GM19240 (cell line): ENCODE data around the gene PARD3.
"Not testable (repeated sequence)": the region's sequence is repeated elsewhere in the genome, so short reads cannot be mapped to it uniquely, and the experiment has no call there.

Experiments
- DNase-seq: peaks from one replicate; pipeline ENCODE4 v3.0.0; 2011; ENCODE audit warnings: low spot score; ENCODE audit not compliant: insufficient read length

Gene PARD3

GRCh38 chr10:34815185-34816084 lies at the start of gene PARD3:
Gene PARD3 (minus strand): TSS chr10:34815296. CDS start chr10:34814995, 301 bp downstream.
- peak; percentile 39 for DNase-seq

GRCh38 chr10:34864149-34865067 lies 49.3 kb upstream of the PARD3 start:
- DNase-seq, result no peak

- no peak for DNase-seq
These were observed 47.8 kb upstream of the PARD3 start for GRCh38 chr10:34862892-34863291.

GRCh38 chr10:34861293-34862021 lies 46.4 kb upstream of the PARD3 start:
- DNase-seq, result no peak

GRCh38 chr10:34859170-34859569 lies 44.1 kb upstream of the PARD3 start:
- DNase-seq, result no peak

GRCh38 chr10:34858003-34858402 lies 42.9 kb upstream of the PARD3 start:
- no peak for DNase-seq

- DNase-seq, result no peak
These were observed 39.1 kb upstream of the PARD3 start for GRCh38 chr10:34854147-34854601.

- no peak for DNase-seq
These were observed 38.3 kb upstream of the PARD3 start for GRCh38 chr10:34853357-34853756.

GRCh38 chr10:34850558-34850957 lies 35.5 kb upstream of the PARD3 start:
- DNase-seq, result no peak

- no peak for DNase-seq
These were observed 34.9 kb upstream of the PARD3 start for GRCh38 chr10:34850036-34850435.

- no peak for DNase-seq
These were observed 30.0 kb upstream of the PARD3 start for GRCh38 chr10:34845070-34845469.

- DNase-seq, result no peak
These were observed 29.4 kb upstream of the PARD3 start for GRCh38 chr10:34844448-34844847.

- DNase-seq, result not testable (repeated sequence)
These were observed 28.4 kb upstream of the PARD3 start for GRCh38 chr10:34843470-34843869.

GRCh38 chr10:34838366-34838900 lies 23.3 kb upstream of the PARD3 start:
- no peak for DNase-seq

- DNase-seq, result no peak
These were observed 20.9 kb upstream of the PARD3 start for GRCh38 chr10:34835908-34836508.

- no peak for DNase-seq
These were observed 19.2 kb upstream of the PARD3 start for GRCh38 chr10:34834274-34834673.

GRCh38 chr10:34830217-34830822 lies 15.2 kb upstream of the PARD3 start:
- DNase-seq, result no peak

- DNase-seq, result no peak
These were observed 12.0 kb upstream of the PARD3 start for GRCh38 chr10:34826857-34827766.

GRCh38 chr10:34826221-34826620 lies 11.1 kb upstream of the PARD3 start:
- no peak for DNase-seq
